Stomach (tissue), 9 donors: ENCODE measurements around the gene SLC6A12. TPM values are rescaled to one million over a fixed set of nuclear protein-coding genes. Genes with fewer than 3 reads are reported as not detected.

Experiments
- DNase-seq, 2 donors: peaks; one replicate each; pipeline versions ENCODE4 v3.0.0 to v3.0.0-alpha.2; 2013 to 2019
- H3K27ac ChIP-seq, 5 donors: fragments of 200-600 bp in 4 of 5; sonication (generic) in 4 of 5; one replicate each; pipeline ENCODE4 v1.5.1; 2013 to 2019; ENCODE audit warnings: mild to moderate bottlenecking in 1 of 5, moderate library complexity in 1 of 5
- H3K27me3 ChIP-seq, 3 donors: fragments of 200-600 bp; sonication (generic); one replicate each; pipeline ENCODE4 v1.5.1; 2017 to 2019; ENCODE audit warnings: mixed run types in 1 of 3
- H3K36me3 ChIP-seq, 4 donors: fragments of 200-600 bp; sonication (generic); 1 replicate in 3 of 4; 2 replicates in 1 of 4; pipeline ENCODE4 v1.5.1; 2016 to 2019
- H3K4me1 ChIP-seq, 4 donors: fragments of 200-600 bp; sonication (generic); one replicate each; pipeline ENCODE4 v1.5.1; 2016 to 2019
- H3K4me3 ChIP-seq, 4 donors: fragments of 200-600 bp; sonication (generic) in 3 of 4; one replicate each; pipeline ENCODE4 v1.5.1; 2016 to 2019; ENCODE audit warnings: mild to moderate bottlenecking in 1 of 4
- H3K9me3 ChIP-seq, 4 donors: fragments of 200-600 bp; sonication (generic); one replicate each; pipeline ENCODE4 v1.5.1; 2016 to 2019
- CTCF ChIP-seq, 7 experiments: fragments of 450-650 bp in 4 of 7; fragments of 200-600 bp in 3 of 7; sonication (generic) in 3 of 7; IDR thresholded peaks; one replicate each; pipeline ENCODE4 v1.5.1; 2016 to 2019; ENCODE audit warnings: antibody characterized with exemption in 7 of 7, control low read depth in 2 of 7, mild to moderate bottlenecking in 1 of 7
- EP300 ChIP-seq: sonication (generic); formaldehyde crosslinking; IDR thresholded peaks from one replicate; pipeline ENCODE4 v1.6.1; 2017; ENCODE audit warnings: antibody characterized with exemption
- POLR2A ChIP-seq, 4 donors: fragments of 450-650 bp; IDR thresholded peaks; one replicate each; pipeline ENCODE4 v1.6.1; 2016; ENCODE audit warnings: antibody characterized with exemption in 4 of 4, control low read depth in 2 of 4, mild to moderate bottlenecking in 1 of 4, moderate library complexity in 1 of 4
- POLR2AphosphoS5 ChIP-seq, 3 donors: sonication (generic); formaldehyde crosslinking; IDR thresholded peaks; one replicate each; pipeline ENCODE4 v1.6.1; 2016; ENCODE audit warnings: antibody characterized with exemption in 3 of 3
- WGBS, 5 donors: extraction: QIAGEN DNeasy Blood & Tissue Kit in 3 of 5; methylation state at CpG; one replicate each; pipeline versions ENCODE4 v1.1.5 to v1.1.7; 2013 to 2018; 5-methylcytosine and 5-hydroxymethylcytosine counted together
- intact Hi-C: fragments of 100-400 bp; cut with DNase I; formaldehyde crosslinking; loops from one replicate; pipeline ENCODE4 v1.15.1; 2023; ENCODE audit warnings: low total_unique reads
- polyA plus RNA-seq, 3 donors: library from polyadenylated mRNA; stranded (reverse); fragments of 200-250 nt; gene quantifications; one replicate each; pipeline ENCODE4 v1.2.3, GENCODE V29; 2013
- total RNA-seq, 5 donors: library from RNA; depleted of rRNA; stranded (reverse); fragments of >200 nt; gene quantifications; one replicate each; pipeline versions ENCODE4 v1.1.0 to v1.2.3, GENCODE V29; 2014 to 2016
- donor health status: healthy with polysubstance abuse.
- donor health status: Bipolar disorder and iron deficiency.
- donor health status: healthy.

SLC6A12 gene
- total and polyA plus RNA-seq, 8 donors, result 0.05 to 1.7 (median 0.19) TPM; not detected in 5

DNA sequence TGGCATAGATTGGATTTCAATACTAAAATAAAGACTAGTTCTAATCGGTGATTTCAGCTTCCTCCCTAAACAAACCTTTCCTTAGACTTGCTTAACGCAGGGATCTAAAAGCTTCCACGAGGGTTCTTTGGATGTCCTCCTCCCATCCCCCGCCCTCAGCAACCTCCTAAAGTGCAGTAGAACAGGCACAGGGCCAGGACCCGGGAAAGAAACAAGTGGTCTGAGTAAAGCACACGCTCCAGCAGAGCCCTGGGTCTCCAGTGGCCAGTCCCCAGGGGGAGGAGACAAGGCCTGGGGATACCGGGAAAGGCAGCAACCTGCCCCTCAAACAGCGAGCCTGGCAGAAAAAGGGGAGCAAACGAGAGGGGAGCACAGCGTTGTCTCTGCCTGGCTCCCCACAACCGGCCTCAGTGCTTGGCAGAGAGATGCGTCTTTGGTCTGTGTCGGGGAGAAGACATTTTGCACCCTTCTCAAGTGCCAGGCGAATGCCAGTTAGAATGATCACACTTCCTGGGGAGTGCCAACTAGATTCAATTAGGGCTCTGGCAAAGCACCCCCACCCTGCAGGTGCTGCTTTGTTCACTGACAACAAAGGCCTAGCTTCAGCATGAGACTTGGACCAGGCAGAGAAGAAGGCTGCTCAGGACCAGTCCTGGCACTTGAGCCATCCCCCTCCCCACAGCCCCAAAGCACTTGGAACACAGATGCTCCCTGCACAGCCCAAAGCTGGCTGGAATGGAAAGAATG is 17.1 kb upstream of the SLC6A12 start:
- Histone ChIP-seq H3K9me3 (peaks cover 7 to 18% (median 14%) of the 10 kb centered on the region in 4 donors), H3K36me3 (no peaks in the 10 kb centered on the region), H3K4me1 (no peaks in the 10 kb centered on the region), H3K4me3 (no peak overlapping the region), H3K27me3 (peaks cover 0 to 29% (median 4%) of the 10 kb centered on the region in 3 donors), H3K27ac (no peak overlapping the region)
- no peak for DNase-seq
- intact Hi-C loops, result no loop called here
- WGBS, 5 donors, result 52 to 64% (median 62%) methylated on average over 14 of the region's 14 CpGs
- no peak for TF ChIP-seq CTCF (IDR thresholded peaks at IDR 0.05)
- no peak for TF ChIP-seq POLR2A (IDR thresholded peaks at IDR 0.05)
- TF ChIP-seq EP300, result no peak
- TF ChIP-seq POLR2AphosphoS5 (IDR thresholded peaks at IDR 0.05), result no peak

DNA sequence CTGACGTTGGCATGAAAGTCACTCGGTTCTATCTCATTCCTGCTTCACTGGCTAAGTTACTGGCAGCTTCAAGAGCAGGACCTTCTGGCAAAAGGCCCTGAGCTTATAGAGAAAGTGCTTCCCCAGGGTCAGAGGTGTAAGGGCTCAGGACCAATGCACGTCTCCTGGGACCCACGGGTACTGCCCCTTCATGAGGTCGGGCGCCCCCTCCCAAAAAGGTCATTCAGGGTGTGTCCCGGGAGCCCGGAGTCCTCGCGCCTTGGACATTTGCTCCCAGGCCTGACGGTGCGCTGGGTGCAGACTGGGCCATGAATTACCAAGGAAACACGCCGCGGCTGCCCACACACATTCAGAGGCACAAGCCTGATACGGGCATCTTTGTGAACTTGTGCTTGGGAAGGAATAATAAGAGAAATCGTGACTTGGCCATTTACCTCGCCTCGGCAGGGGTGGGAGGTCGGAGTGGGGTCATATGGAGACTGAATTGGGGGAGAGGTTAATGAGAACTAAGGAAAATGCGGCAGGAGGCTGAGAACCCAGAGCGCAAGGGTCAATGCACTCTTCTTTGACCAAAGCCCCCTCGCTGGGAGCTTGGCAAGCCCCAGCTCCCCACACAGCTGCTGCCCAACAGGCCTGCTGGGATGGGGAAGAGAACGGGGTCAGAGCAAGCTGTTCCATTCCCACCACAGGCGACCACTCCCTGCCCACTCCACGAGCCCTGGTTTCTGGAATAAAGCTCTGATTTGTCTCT is 15.7 kb upstream of the SLC6A12 start:
- Histone ChIP-seq H3K9me3 (peaks cover 0 to 3% (median under 1%) of the 10 kb centered on the region in 4 donors), H3K4me3 (no peak overlapping the region), H3K36me3 (no peaks in the 10 kb centered on the region), H3K27me3 (peaks cover 0 to 29% (median 4%) of the 10 kb centered on the region in 3 donors), H3K4me1 (no peaks in the 10 kb centered on the region), H3K27ac (no peak overlapping the region)
- DNase-seq, result no peak
- intact Hi-C loops, result no loop called here
- 68 to 73% (median 70%) methylated on average over 25 to 26 of the region's 26 CpGs for WGBS, 5 donors
- TF ChIP-seq POLR2A (IDR thresholded peaks at IDR 0.05) (no peak), EP300 (no peak), POLR2AphosphoS5 (IDR thresholded peaks at IDR 0.05) (no peak), CTCF (IDR thresholded peaks at IDR 0.05) (no peak)

GRCh38 chr12:228846-229200 is 14.9 kb upstream of the SLC6A12 start:
- H3K4me1 ChIP-seq, result no peaks in the 10 kb centered on the region
- H3K9me3 ChIP-seq, result no peaks in the 10 kb centered on the region
- no peak overlapping the region for H3K4me3 ChIP-seq
- 65 to 88% (median 85%) methylated on average over 3 of the region's 3 CpGs for WGBS, 5 donors
- H3K27ac ChIP-seq, result no peak overlapping the region
- no peaks in the 10 kb centered on the region for H3K36me3 ChIP-seq
- no peak for TF ChIP-seq POLR2A (IDR thresholded peaks at IDR 0.05)
- TF ChIP-seq CTCF (IDR thresholded peaks at IDR 0.05), result no peak
- no peak for TF ChIP-seq POLR2AphosphoS5 (IDR thresholded peaks at IDR 0.05)
- no peak for TF ChIP-seq EP300
- DNase-seq, result no peak
- H3K27me3 ChIP-seq, result peaks cover 0 to 28% (median 4%) of the 10 kb centered on the region in 3 donors
- intact Hi-C loops, result no loop called here

GRCh38 chr12:227923-228845 is 14.2 kb upstream of the SLC6A12 start:
- peaks cover 0 to 22% (median 2%) of the 10 kb centered on the region in 3 donors for H3K27me3 ChIP-seq
- no peak overlapping the region for H3K27ac ChIP-seq
- intact Hi-C loops, result no loop called here
- no peaks in the 10 kb centered on the region for H3K36me3 ChIP-seq
- H3K4me1 ChIP-seq, result no peaks in the 10 kb centered on the region
- no peak for DNase-seq
- WGBS, 5 donors, result 72 to 74% (median 73%) methylated on average over 14 to 18 of the region's 18 CpGs
- TF ChIP-seq POLR2AphosphoS5 (IDR thresholded peaks at IDR 0.05) (no peak), POLR2A (IDR thresholded peaks at IDR 0.05) (no peak), EP300 (no peak), CTCF (IDR thresholded peaks at IDR 0.05) (no peak)
- no peaks in the 10 kb centered on the region for H3K9me3 ChIP-seq
- no peak overlapping the region for H3K4me3 ChIP-seq
